NCI-H1694 treated with DMSO at 0.1 percent for 48 hours (cell line): ENCODE results near the gene ACADL.
"Not testable (repeated sequence)": the region's sequence is repeated elsewhere in the genome, so short reads cannot be mapped to it uniquely, and the experiment has no call there.

Experiments
- DNase-seq: peaks from one replicate; lab custom pipeline; 2025; lab: John Stamatoyannopoulos, UW

Gene ACADL

GRCh38 chr2:210203147-210203546, 22.1 kb downstream of the ACADL start:
- DNase-seq = no peak

GRCh38 chr2:210199854-210200253, 25.4 kb downstream of the ACADL start:
- no peak for DNase-seq

GRCh38 chr2:210199186-210199765, 26.0 kb downstream of the ACADL start:
- DNase-seq = peak; percentile 68

- no peak for DNase-seq
These were observed 26.9 kb downstream of the ACADL start for GRCh38 chr2:210198326-210198725.

GRCh38 chr2:210197720-210198119, 27.5 kb downstream of the ACADL start:
- DNase-seq = no peak

- peak; percentile 62 for DNase-seq
These were observed 30.0 kb downstream of the ACADL start for GRCh38 chr2:210195101-210195852.

GRCh38 chr2:210190345-210190744, 34.9 kb downstream of the ACADL start:
- no peak for DNase-seq

- DNase-seq = no peak
These were observed 35.7 kb downstream of the ACADL start for GRCh38 chr2:210189452-210190138.

- no peak for DNase-seq
These were observed 36.5 kb downstream of the ACADL start for GRCh38 chr2:210188755-210189154.

GRCh38 chr2:210188190-210188589, 37.1 kb downstream of the ACADL start:
- no peak for DNase-seq

- not testable (repeated sequence) for DNase-seq
These were observed 41.3 kb downstream of the ACADL start for GRCh38 chr2:210183936-210184335.

- DNase-seq = not testable (repeated sequence)
These were observed 43.6 kb downstream of the ACADL start for GRCh38 chr2:210181606-210182088.

- DNase-seq = not testable (repeated sequence)
These were observed 44.1 kb downstream of the ACADL start for GRCh38 chr2:210181033-210181605.

GRCh38 chr2:210180477-210180876, 44.8 kb downstream of the ACADL start:
- DNase-seq = no peak

GRCh38 chr2:210179351-210179990, 45.8 kb downstream of the ACADL start:
- DNase-seq = no peak

GRCh38 chr2:210177769-210178168, 47.5 kb downstream of the ACADL start:
- no peak for DNase-seq

GRCh38 chr2:210177115-210177514, 48.1 kb downstream of the ACADL start:
- DNase-seq = not testable (repeated sequence)

- DNase-seq = no peak
These were observed 51.2 kb downstream of the ACADL start for GRCh38 chr2:210174086-210174485.

- DNase-seq = no peak
These were observed 53.0 kb downstream of the ACADL start for GRCh38 chr2:210172219-210172575.

- peak; percentile 92 for DNase-seq
These were observed 53.7 kb downstream of the ACADL start, which contains the start of gene KANSL1L for GRCh38 chr2:210171309-210172218. Gene KANSL1L (minus strand): TSS chr2:210171409. CDS start chr2:210154582, 16,827 bp downstream.
